Stimulated activated naive B cell treated with anti-CD40 and anti-IgM and Interleukin-4, amounts not matched to agents 10 μg/mL and 1 μg/mL and 100 μg/mL, for 72 hours (primary cell): ENCODE results near the gene DTNA.

Experiments
- ATAC-seq, 2 donors: fragments of 150-1000 bp; cut with Tn5 transposase; replicated peaks; 2 replicates each; pipeline ENCODE4 v1.10.0; 2021; ENCODE audit warnings: moderate library complexity in 1 of 2
- DNase-seq: peaks from one replicate; pipeline ENCODE4 v3.0.0; 2021
- H3K27ac Mint-ChIP-seq: one replicate; pipeline ENCODE4 v1.8.0; 2022; ENCODE audit warnings: mild to moderate bottlenecking, mixed read lengths
- H3K27me3 Mint-ChIP-seq, 2 donors: one replicate each; pipeline ENCODE4 v1.8.0; 2022; ENCODE audit warnings: mixed read lengths in 2 of 2
- H3K36me3 Mint-ChIP-seq, 2 donors: one replicate each; pipeline ENCODE4 v1.8.0; 2022; ENCODE audit warnings: mixed read lengths in 2 of 2, mild to moderate bottlenecking in 1 of 2
- H3K4me1 Mint-ChIP-seq, 2 donors: one replicate each; pipeline ENCODE4 v1.8.0; 2022; ENCODE audit warnings: mixed read lengths in 2 of 2, mild to moderate bottlenecking in 1 of 2
- H3K4me3 Mint-ChIP-seq, 2 donors: one replicate each; pipeline ENCODE4 v1.8.0; 2022; ENCODE audit warnings: mild to moderate bottlenecking in 2 of 2, mixed read lengths in 2 of 2, moderate library complexity in 1 of 2
- H3K9me3 Mint-ChIP-seq, 2 donors: one replicate each; pipeline ENCODE4 v1.8.0; 2022; ENCODE audit warnings: mixed read lengths in 2 of 2, mild to moderate bottlenecking in 1 of 2

Gene DTNA

GRCh38 chr18:34738175-34738894 is 28.2 kb downstream of the DTNA start:
- H3K4me1 Mint-ChIP-seq = no peaks in the 10 kb centered on the region
- DNase-seq = no peak
- peak in 1 of 2 donors; percentile 25 for ATAC-seq
- H3K4me3 Mint-ChIP-seq = no peak overlapping the region
- no peaks in the 10 kb centered on the region for H3K27me3 Mint-ChIP-seq
- H3K27ac Mint-ChIP-seq = no peak overlapping the region
- H3K9me3 Mint-ChIP-seq = no peaks in the 10 kb centered on the region
- H3K36me3 Mint-ChIP-seq = no peaks in the 10 kb centered on the region

GRCh38 chr18:34740101-34740500 is 30.0 kb downstream of the DTNA start:
- Mint-ChIP-seq H3K27ac (no peak overlapping the region), H3K4me1 (no peaks in the 10 kb centered on the region), H3K36me3 (no peaks in the 10 kb centered on the region), H3K27me3 (no peaks in the 10 kb centered on the region), H3K4me3 (no peak overlapping the region), H3K9me3 (no peaks in the 10 kb centered on the region)
- ATAC-seq = no peak
- no peak for DNase-seq

- Mint-ChIP-seq H3K4me1 (no peaks in the 10 kb centered on the region), H3K9me3 (no peaks in the 10 kb centered on the region), H3K27ac (no peak overlapping the region), H3K27me3 (no peaks in the 10 kb centered on the region), H3K36me3 (no peaks in the 10 kb centered on the region), H3K4me3 (no peak overlapping the region)
- ATAC-seq (no peak), DNase-seq (no peak)
Observed at GRCh38 chr18:34740724-34741123, 30.6 kb downstream of the DTNA start.

- Mint-ChIP-seq H3K27ac (no peak overlapping the region), H3K27me3 (no peaks in the 10 kb centered on the region), H3K4me1 (no peaks in the 10 kb centered on the region), H3K9me3 (no peaks in the 10 kb centered on the region), H3K36me3 (no peaks in the 10 kb centered on the region), H3K4me3 (no peak overlapping the region)
- ATAC-seq (no peak), DNase-seq (no peak)
Observed at GRCh38 chr18:34741401-34741800, 31.3 kb downstream of the DTNA start.

GRCh38 chr18:34742891-34743341 is 32.8 kb downstream of the DTNA start:
- H3K27ac Mint-ChIP-seq = no peak overlapping the region
- no peak for ATAC-seq
- no peaks in the 10 kb centered on the region for H3K27me3 Mint-ChIP-seq
- no peaks in the 10 kb centered on the region for H3K4me1 Mint-ChIP-seq
- H3K9me3 Mint-ChIP-seq = no peaks in the 10 kb centered on the region
- no peak for DNase-seq
- no peak overlapping the region for H3K4me3 Mint-ChIP-seq
- H3K36me3 Mint-ChIP-seq = no peaks in the 10 kb centered on the region

GRCh38 chr18:34744569-34744968 is 34.5 kb downstream of the DTNA start:
- DNase-seq (no peak), ATAC-seq (no peak)
- Mint-ChIP-seq H3K9me3 (no peaks in the 10 kb centered on the region), H3K27ac (no peak overlapping the region), H3K4me3 (no peak overlapping the region), H3K36me3 (no peaks in the 10 kb centered on the region), H3K4me1 (no peaks in the 10 kb centered on the region), H3K27me3 (no peaks in the 10 kb centered on the region)

GRCh38 chr18:34746614-34747013 is 36.5 kb downstream of the DTNA start:
- no peak for ATAC-seq
- no peak overlapping the region for H3K4me3 Mint-ChIP-seq
- H3K36me3 Mint-ChIP-seq = no peaks in the 10 kb centered on the region
- no peaks in the 10 kb centered on the region for H3K4me1 Mint-ChIP-seq
- no peak overlapping the region for H3K27ac Mint-ChIP-seq
- no peaks in the 10 kb centered on the region for H3K9me3 Mint-ChIP-seq
- peaks cover 0 to 5% of the 10 kb centered on the region in 2 donors for H3K27me3 Mint-ChIP-seq
- DNase-seq = no peak

GRCh38 chr18:34749721-34750120 is 39.6 kb downstream of the DTNA start:
- no peak overlapping the region for H3K27ac Mint-ChIP-seq
- DNase-seq (no peak), ATAC-seq (no peak)
- peaks cover 0 to 2% of the 10 kb centered on the region in 2 donors for H3K9me3 Mint-ChIP-seq
- no peaks in the 10 kb centered on the region for H3K4me1 Mint-ChIP-seq
- no peak overlapping the region for H3K4me3 Mint-ChIP-seq
- peaks cover 0 to 10% of the 10 kb centered on the region in 2 donors for H3K27me3 Mint-ChIP-seq
- no peaks in the 10 kb centered on the region for H3K36me3 Mint-ChIP-seq

- Mint-ChIP-seq H3K27ac (no peak overlapping the region), H3K27me3 (peaks cover 0 to 11% of the 10 kb centered on the region in 2 donors), H3K4me1 (no peaks in the 10 kb centered on the region), H3K9me3 (peaks cover 0 to 2% of the 10 kb centered on the region in 2 donors), H3K4me3 (no peak overlapping the region), H3K36me3 (no peaks in the 10 kb centered on the region)
- ATAC-seq (no peak), DNase-seq (no peak)
Observed at GRCh38 chr18:34752056-34752455, 42.0 kb downstream of the DTNA start.

GRCh38 chr18:34754300-34754699 is 44.2 kb downstream of the DTNA start:
- Mint-ChIP-seq H3K4me1 (no peaks in the 10 kb centered on the region), H3K9me3 (peaks cover 0 to 2% of the 10 kb centered on the region in 2 donors), H3K27ac (no peak overlapping the region), H3K36me3 (no peaks in the 10 kb centered on the region), H3K27me3 (peaks cover 0 to 11% of the 10 kb centered on the region in 2 donors), H3K4me3 (no peak overlapping the region)
- ATAC-seq (no peak), DNase-seq (no peak)

GRCh38 chr18:34757666-34758065 is 47.6 kb downstream of the DTNA start:
- no peaks in the 10 kb centered on the region for H3K4me1 Mint-ChIP-seq
- peaks cover 0 to 2% of the 10 kb centered on the region in 2 donors for H3K9me3 Mint-ChIP-seq
- ATAC-seq (no peak), DNase-seq (no peak)
- H3K4me3 Mint-ChIP-seq = no peak overlapping the region
- H3K27ac Mint-ChIP-seq = no peak overlapping the region
- no peaks in the 10 kb centered on the region for H3K36me3 Mint-ChIP-seq
- H3K27me3 Mint-ChIP-seq = peaks cover 7 to 17% of the 10 kb centered on the region in 2 donors

- Mint-ChIP-seq H3K27ac (no peak overlapping the region), H3K36me3 (no peaks in the 10 kb centered on the region), H3K27me3 (peaks cover 7 to 17% of the 10 kb centered on the region in 2 donors), H3K4me1 (no peaks in the 10 kb centered on the region), H3K4me3 (no peak overlapping the region), H3K9me3 (peaks cover 0 to 2% of the 10 kb centered on the region in 2 donors)
- ATAC-seq (no peak), DNase-seq (no peak)
Observed at GRCh38 chr18:34758378-34758948, 48.4 kb downstream of the DTNA start.

- Mint-ChIP-seq H3K27me3 (peaks cover 7 to 11% of the 10 kb centered on the region in 2 donors), H3K9me3 (no peaks in the 10 kb centered on the region), H3K27ac (no peak overlapping the region), H3K4me1 (no peaks in the 10 kb centered on the region), H3K36me3 (no peaks in the 10 kb centered on the region), H3K4me3 (no peak overlapping the region)
- no peak for ATAC-seq
- DNase-seq = no peak
Observed at GRCh38 chr18:34760444-34760843, 50.3 kb downstream of the DTNA start.

GRCh38 chr18:34764451-34764850 is 54.4 kb downstream of the DTNA start:
- Mint-ChIP-seq H3K4me3 (no peak overlapping the region), H3K27me3 (peaks cover 7 to 11% of the 10 kb centered on the region in 2 donors), H3K36me3 (no peaks in the 10 kb centered on the region), H3K27ac (no peak overlapping the region), H3K4me1 (no peaks in the 10 kb centered on the region), H3K9me3 (no peaks in the 10 kb centered on the region)
- DNase-seq (no peak), ATAC-seq (no peak)

GRCh38 chr18:34767601-34768027 is 57.5 kb downstream of the DTNA start:
- Mint-ChIP-seq H3K4me3 (no peak overlapping the region), H3K27ac (no peak overlapping the region), H3K36me3 (no peaks in the 10 kb centered on the region), H3K4me1 (no peaks in the 10 kb centered on the region), H3K9me3 (no peaks in the 10 kb centered on the region), H3K27me3 (no peaks in the 10 kb centered on the region)
- DNase-seq (no peak), ATAC-seq (no peak)
